ENCODE measurements around the gene AKT3.
"Not testable (repeated sequence)": the region's sequence is repeated elsewhere in the genome, so short reads cannot be mapped to it uniquely, and the experiment has no call there.

Gene AKT3

GRCh38 chr1:243790404-243790803, 59.6 kb downstream of the AKT3 start:
- no peak for TF ChIP-seq CTCF (IDR thresholded peaks at IDR 0.05)
- H3K27ac ChIP-seq: peak overlapping the region in 1 of 2 donors; percentile 46
- no peak for DNase-seq (ENCODE audit: low spot score)
- no peak overlapping the region for H3K4me3 ChIP-seq

GRCh38 chr1:243786531-243786930, 63.5 kb downstream of the AKT3 start:
- no peak for TF ChIP-seq CTCF (IDR thresholded peaks at IDR 0.05)
- H3K4me3 ChIP-seq: no peak overlapping the region
- no peak for DNase-seq (ENCODE audit: low spot score)
- no peak overlapping the region for H3K27ac ChIP-seq

- Histone ChIP-seq H3K4me3 (no peak overlapping the region), H3K27ac (no peak overlapping the region)
- no peak for TF ChIP-seq CTCF (IDR thresholded peaks at IDR 0.05)
- DNase-seq (ENCODE audit: low spot score): no peak
These were observed 65.5 kb downstream of the AKT3 start for GRCh38 chr1:243784506-243784905.

- Histone ChIP-seq H3K4me3 (no peak overlapping the region), H3K27ac (no peak overlapping the region)
- no peak for DNase-seq (ENCODE audit: low spot score)
- TF ChIP-seq CTCF (IDR thresholded peaks at IDR 0.05): no peak
These were observed 66.3 kb downstream of the AKT3 start for GRCh38 chr1:243783714-243784113.

- not testable (repeated sequence) for H3K27ac ChIP-seq; DNase-seq (ENCODE audit: low spot score); H3K4me3 ChIP-seq
These were observed 77.5 kb downstream of the AKT3 start for GRCh38 chr1:243772361-243773050.

- Histone ChIP-seq H3K4me3 (no peak overlapping the region), H3K27ac (no peak overlapping the region)
- no peak for DNase-seq (ENCODE audit: low spot score)
- no peak for TF ChIP-seq CTCF (IDR thresholded peaks at IDR 0.05)
These were observed 79.2 kb downstream of the AKT3 start for GRCh38 chr1:243770860-243771259.

GRCh38 chr1:243765676-243766075, 84.4 kb downstream of the AKT3 start:
- Histone ChIP-seq H3K4me3 (no peak overlapping the region), H3K27ac (peak overlapping the region in 1 of 2 donors; percentile 21)
- no peak for DNase-seq (ENCODE audit: low spot score)
- no peak for TF ChIP-seq CTCF (IDR thresholded peaks at IDR 0.05)
